ENCODE measurements around the gene ZNF503.

ZNF503 gene

GRCh38 chr10:75424571-75424970 is 23.0 kb upstream of the ZNF503 start:
- Histone ChIP-seq H2AFZ (ENCODE audit: low read depth, low read length) (no peak overlapping the region), H3K4me2 (ENCODE audit: low read length) (no peak overlapping the region), H3K27me3 (ENCODE audit: low read depth, low read length) (no peaks in the 10 kb centered on the region), H3K27ac (ENCODE audit: low read length) (no peak overlapping the region), H3K36me3 (replicated peaks; ENCODE audit: low read depth, low read length) (no peaks in the 10 kb centered on the region), H3K9me3 (ENCODE audit: insufficient read depth, low read length) (no peaks in the 10 kb centered on the region), H3K9ac (ENCODE audit: low read length) (no peak overlapping the region), H4K20me1 (ENCODE audit: insufficient read depth, low read length) (no peaks in the 10 kb centered on the region), H3K4me1 (ENCODE audit: low read length) (no peaks in the 10 kb centered on the region), H3K4me3 (ENCODE audit: low read length) (no peak overlapping the region), H3K79me2 (ENCODE audit: low read length) (no peaks in the 10 kb centered on the region)
- TF ChIP-seq CTCF (IDR thresholded peaks at IDR 0.05; ENCODE audit: low read depth, low read length) (no peak), EZH2phosphoT487 (IDR thresholded peaks at IDR 0.05; ENCODE audit: low read depth) (no peak)

GRCh38 chr10:75422913-75423312 is 21.3 kb upstream of the ZNF503 start:
- Histone ChIP-seq H3K36me3 (replicated peaks; ENCODE audit: low read depth, low read length) (no peaks in the 10 kb centered on the region), H3K4me2 (ENCODE audit: low read length) (no peak overlapping the region), H4K20me1 (ENCODE audit: insufficient read depth, low read length) (no peaks in the 10 kb centered on the region), H3K79me2 (ENCODE audit: low read length) (no peaks in the 10 kb centered on the region), H3K4me3 (ENCODE audit: low read length) (no peak overlapping the region), H3K9me3 (ENCODE audit: insufficient read depth, low read length) (no peaks in the 10 kb centered on the region), H3K27ac (ENCODE audit: low read length) (no peak overlapping the region), H3K27me3 (ENCODE audit: low read depth, low read length) (no peaks in the 10 kb centered on the region), H3K9ac (ENCODE audit: low read length) (no peak overlapping the region), H3K4me1 (ENCODE audit: low read length) (no peaks in the 10 kb centered on the region), H2AFZ (ENCODE audit: low read depth, low read length) (no peak overlapping the region)
- TF ChIP-seq CTCF (IDR thresholded peaks at IDR 0.05; ENCODE audit: low read depth, low read length): no peak
- TF ChIP-seq EZH2phosphoT487 (IDR thresholded peaks at IDR 0.05; ENCODE audit: low read depth): no peak

DNA sequence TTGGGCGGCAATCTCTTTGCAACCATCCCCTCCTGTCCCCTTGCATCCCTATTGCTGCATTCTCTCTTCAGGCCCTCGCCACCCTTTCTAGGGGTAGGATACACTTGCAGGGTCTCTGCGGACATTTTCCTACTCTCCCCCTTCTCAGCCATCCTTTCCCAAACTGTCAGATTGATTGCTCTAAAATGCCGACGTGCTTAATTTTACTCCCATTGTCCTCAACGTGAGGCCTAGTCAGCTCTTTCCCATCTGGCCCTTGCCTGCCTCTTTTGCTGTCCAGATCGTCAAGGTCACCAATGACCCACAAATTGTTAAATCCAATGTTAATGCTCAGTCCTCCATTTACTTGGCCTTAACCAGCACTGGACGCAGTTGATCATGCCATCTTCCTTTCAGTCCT is 17.1 kb upstream of the ZNF503 start:
- Histone ChIP-seq H4K20me1 (ENCODE audit: insufficient read depth, low read length) (no peaks in the 10 kb centered on the region), H3K79me2 (ENCODE audit: low read length) (no peaks in the 10 kb centered on the region), H3K36me3 (replicated peaks; ENCODE audit: low read depth, low read length) (no peaks in the 10 kb centered on the region), H3K27me3 (ENCODE audit: low read depth, low read length) (no peaks in the 10 kb centered on the region), H3K27ac (ENCODE audit: low read length) (no peak overlapping the region), H3K9ac (ENCODE audit: low read length) (no peak overlapping the region), H3K4me2 (ENCODE audit: low read length) (no peak overlapping the region), H3K4me1 (ENCODE audit: low read length) (no peaks in the 10 kb centered on the region), H2AFZ (ENCODE audit: low read depth, low read length) (no peak overlapping the region), H3K9me3 (ENCODE audit: insufficient read depth, low read length) (no peaks in the 10 kb centered on the region), H3K4me3 (ENCODE audit: low read length) (no peak overlapping the region)
- TF ChIP-seq CTCF (IDR thresholded peaks at IDR 0.05; ENCODE audit: low read depth, low read length) (no peak), EZH2phosphoT487 (IDR thresholded peaks at IDR 0.05; ENCODE audit: low read depth) (no peak)

GRCh38 chr10:75418293-75418692 is 16.7 kb upstream of the ZNF503 start:
- Histone ChIP-seq H3K4me1 (ENCODE audit: low read length) (no peaks in the 10 kb centered on the region), H3K36me3 (replicated peaks; ENCODE audit: low read depth, low read length) (no peaks in the 10 kb centered on the region), H3K27ac (ENCODE audit: low read length) (no peak overlapping the region), H3K9me3 (ENCODE audit: insufficient read depth, low read length) (no peaks in the 10 kb centered on the region), H3K9ac (ENCODE audit: low read length) (no peak overlapping the region), H3K79me2 (ENCODE audit: low read length) (no peaks in the 10 kb centered on the region), H4K20me1 (ENCODE audit: insufficient read depth, low read length) (no peaks in the 10 kb centered on the region), H3K27me3 (ENCODE audit: low read depth, low read length) (no peaks in the 10 kb centered on the region), H2AFZ (ENCODE audit: low read depth, low read length) (no peak overlapping the region), H3K4me2 (ENCODE audit: low read length) (no peak overlapping the region), H3K4me3 (ENCODE audit: low read length) (no peak overlapping the region)
- TF ChIP-seq EZH2phosphoT487 (IDR thresholded peaks at IDR 0.05; ENCODE audit: low read depth): no peak

DNA sequence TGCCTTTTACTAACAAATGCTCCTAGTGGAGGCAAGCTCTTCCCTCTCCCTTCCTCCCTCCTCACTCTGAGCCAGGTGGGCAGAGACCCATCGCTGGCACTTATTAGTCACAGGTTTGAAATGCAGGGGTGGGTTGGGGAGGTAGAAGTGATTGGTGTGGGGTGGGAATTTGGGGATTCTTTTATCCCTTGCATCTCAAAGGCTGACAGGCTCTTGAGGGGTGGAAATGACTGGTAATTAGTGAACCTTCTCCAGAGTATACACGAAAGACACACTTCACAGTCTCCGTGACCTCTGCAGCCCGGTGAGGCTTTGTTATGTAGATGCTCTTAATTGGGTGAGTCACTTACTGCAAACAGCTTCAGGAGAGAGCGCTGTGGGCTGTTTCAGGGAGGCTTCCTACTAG is 16.0 kb upstream of the ZNF503 start:
- Histone ChIP-seq H2AFZ (ENCODE audit: low read depth, low read length) (no peak overlapping the region), H3K4me1 (ENCODE audit: low read length) (no peaks in the 10 kb centered on the region), H3K36me3 (replicated peaks; ENCODE audit: low read depth, low read length) (no peaks in the 10 kb centered on the region), H3K79me2 (ENCODE audit: low read length) (no peaks in the 10 kb centered on the region), H3K9me3 (ENCODE audit: insufficient read depth, low read length) (no peaks in the 10 kb centered on the region), H3K4me2 (ENCODE audit: low read length) (no peak overlapping the region), H4K20me1 (ENCODE audit: insufficient read depth, low read length) (no peaks in the 10 kb centered on the region), H3K4me3 (ENCODE audit: low read length) (no peak overlapping the region), H3K27me3 (ENCODE audit: low read depth, low read length) (no peaks in the 10 kb centered on the region), H3K27ac (ENCODE audit: low read length) (no peak overlapping the region), H3K9ac (ENCODE audit: low read length) (no peak overlapping the region)
- TF ChIP-seq EZH2phosphoT487 (IDR thresholded peaks at IDR 0.05; ENCODE audit: low read depth) (no peak), CTCF (IDR thresholded peaks at IDR 0.05; ENCODE audit: low read depth, low read length) (no peak)

Measured in OCI-LY3 (cell line).